ENCODE data around the gene HSPA13.
"Not testable (repeated sequence)": the region's sequence is repeated elsewhere in the genome, so short reads cannot be mapped to it uniquely, and the experiment has no call there.

HSPA13 gene, protein sequence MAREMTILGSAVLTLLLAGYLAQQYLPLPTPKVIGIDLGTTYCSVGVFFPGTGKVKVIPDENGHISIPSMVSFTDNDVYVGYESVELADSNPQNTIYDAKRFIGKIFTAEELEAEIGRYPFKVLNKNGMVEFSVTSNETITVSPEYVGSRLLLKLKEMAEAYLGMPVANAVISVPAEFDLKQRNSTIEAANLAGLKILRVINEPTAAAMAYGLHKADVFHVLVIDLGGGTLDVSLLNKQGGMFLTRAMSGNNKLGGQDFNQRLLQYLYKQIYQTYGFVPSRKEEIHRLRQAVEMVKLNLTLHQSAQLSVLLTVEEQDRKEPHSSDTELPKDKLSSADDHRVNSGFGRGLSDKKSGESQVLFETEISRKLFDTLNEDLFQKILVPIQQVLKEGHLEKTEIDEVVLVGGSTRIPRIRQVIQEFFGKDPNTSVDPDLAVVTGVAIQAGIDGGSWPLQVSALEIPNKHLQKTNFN

DNA sequence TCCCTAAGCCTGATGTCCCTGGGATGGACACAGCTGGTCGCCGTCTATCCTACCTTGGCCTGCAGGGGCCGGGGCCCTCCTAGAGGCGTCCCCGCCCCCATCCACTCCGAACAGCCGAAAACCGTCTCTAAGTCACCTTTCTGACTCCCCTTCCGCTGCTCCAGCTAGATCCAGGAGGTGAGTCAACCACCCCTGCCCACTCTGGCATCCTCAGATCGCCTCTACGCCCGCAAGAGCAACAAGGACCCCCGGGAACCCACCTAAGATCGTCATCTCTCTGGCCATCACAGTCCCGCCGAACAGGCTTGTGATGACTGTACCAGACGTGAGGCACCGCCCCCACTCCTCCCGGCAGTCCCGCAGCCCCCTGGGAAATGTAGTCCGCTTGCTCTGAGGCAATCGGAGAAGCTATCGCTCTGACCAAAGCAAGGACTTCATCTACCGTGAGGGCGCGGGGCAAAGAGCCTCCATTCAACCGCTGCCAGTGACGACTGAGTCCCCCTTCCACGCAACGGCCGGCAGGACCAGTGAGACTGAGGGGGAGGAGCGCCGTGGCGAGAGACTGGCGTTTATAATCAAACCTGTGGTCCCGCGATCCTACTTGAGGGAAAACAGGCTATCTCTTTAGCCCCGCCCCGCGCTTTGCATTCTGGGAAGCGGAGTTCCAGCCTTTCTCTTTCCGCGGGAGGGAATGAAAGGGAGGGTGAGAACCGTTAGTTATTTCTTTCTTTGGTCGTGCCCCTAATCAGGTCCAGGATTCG is at the start of gene HSPA13:
Gene HSPA13 (minus strand): TSS at position 312 of the 761 bp plus-strand sequence. CDS start 27 bp downstream, at position 285.
- DNase-seq: peak; percentile 99

GRCh38 chr21:14418920-14419319 is 36.0 kb upstream of the HSPA13 start:
- no peak for DNase-seq

- DNase-seq: no peak
Observed at GRCh38 chr21:14414932-14415508, 32.1 kb upstream of the HSPA13 start.

DNA sequence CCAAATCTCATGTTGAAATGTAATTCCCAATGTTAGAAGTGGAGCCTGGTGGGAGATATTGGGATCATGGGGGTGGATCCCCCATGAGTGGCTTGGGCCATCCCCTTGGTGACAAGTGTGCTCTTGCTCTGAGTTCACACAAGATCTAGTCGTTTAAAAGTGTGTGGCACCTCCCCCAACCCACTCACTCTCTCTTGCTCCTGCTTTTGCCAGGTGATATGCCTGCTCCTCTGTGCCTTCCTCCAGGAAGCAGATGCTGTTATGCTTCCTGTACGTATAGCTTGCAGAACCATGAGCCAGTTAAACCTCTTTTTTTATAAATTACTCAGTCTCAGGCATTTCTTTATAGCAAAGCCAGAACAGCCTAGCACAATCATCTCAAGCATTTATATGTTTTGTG is 23.0 kb upstream of the HSPA13 start:
- peak; percentile 46 for DNase-seq

- DNase-seq: no peak
Observed at GRCh38 chr21:14405225-14405624, 22.3 kb upstream of the HSPA13 start.

- DNase-seq: peak; percentile 5
Observed at GRCh38 chr21:14403681-14404318, 20.9 kb upstream of the HSPA13 start.

DNA sequence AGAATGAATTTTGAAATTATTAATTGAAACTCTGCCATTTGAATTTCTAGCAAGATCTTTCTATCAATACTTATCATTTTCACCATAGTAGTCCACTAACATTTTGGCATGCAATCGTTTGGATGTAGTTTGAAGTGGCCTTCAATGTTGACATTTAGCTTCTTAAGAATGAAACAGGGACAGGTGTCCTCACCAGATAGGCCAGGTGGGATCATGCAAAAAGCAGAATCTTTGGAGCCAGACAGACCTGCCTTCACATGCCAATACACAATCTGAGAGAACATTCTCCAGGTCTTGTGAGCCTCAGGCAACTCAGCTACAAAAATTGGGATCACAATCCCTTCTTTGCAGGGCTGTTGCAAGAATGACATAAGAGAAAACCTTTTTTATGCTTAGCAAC is 18.3 kb upstream of the HSPA13 start:
- DNase-seq: no peak

GRCh38 chr21:14388282-14388681 is 5.3 kb upstream of the HSPA13 start:
- DNase-seq: no peak

GRCh38 chr21:14384453-14384852 is 1.5 kb upstream of the HSPA13 start:
- no peak for DNase-seq

DNA sequence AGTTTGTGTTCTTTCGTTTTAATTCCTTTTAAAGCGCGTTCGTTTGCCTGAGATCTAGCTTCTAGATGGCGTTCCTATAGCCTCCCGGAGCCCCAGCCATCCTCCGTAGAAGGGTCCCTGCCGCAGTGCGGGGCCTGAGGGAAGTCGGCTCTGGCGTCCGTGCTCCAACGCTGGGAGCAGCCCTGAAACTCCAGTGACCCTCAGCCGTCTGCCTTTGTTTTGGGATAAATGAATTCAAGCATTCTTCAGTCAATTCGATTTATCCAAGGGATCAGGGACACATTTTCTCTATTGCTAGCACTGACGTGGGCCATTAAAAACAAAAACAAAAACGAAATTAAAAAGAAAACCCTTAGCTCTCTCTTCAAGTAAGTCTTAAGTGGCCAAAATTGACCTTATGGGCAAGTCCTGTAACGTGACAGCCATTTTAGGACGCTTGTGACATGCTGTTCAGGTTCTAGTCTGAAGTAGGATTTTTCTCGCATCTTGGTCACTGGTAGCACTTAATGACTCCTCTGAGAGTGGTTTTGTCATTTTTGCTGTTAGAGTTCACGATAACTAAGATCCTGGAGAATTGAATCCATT is 742 bp upstream of the HSPA13 start:
- DNase-seq: no peak

GRCh38 chr21:14382486-14382834 is 486 bp downstream of the HSPA13 start:
- no peak for DNase-seq

DNA sequence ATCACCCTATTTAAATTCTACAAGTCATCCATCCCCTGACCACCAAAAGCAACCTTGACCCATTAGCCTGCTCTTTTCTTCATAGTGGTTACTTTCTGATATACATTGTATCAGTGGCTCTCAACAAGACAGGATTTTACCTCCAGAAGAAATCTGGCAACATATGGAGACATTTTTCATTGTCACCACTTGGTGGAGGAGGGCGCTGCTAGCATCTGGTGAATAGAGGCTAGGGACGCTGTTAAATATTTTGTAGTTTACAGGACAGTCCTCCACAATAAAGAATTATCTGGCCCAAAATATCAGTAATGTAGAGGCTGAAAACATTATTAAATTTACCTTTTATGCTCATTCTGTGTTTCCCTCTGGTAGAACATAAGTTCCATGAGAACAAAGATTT is 6.1 kb downstream of the HSPA13 start:
- DNase-seq: no peak

DNA sequence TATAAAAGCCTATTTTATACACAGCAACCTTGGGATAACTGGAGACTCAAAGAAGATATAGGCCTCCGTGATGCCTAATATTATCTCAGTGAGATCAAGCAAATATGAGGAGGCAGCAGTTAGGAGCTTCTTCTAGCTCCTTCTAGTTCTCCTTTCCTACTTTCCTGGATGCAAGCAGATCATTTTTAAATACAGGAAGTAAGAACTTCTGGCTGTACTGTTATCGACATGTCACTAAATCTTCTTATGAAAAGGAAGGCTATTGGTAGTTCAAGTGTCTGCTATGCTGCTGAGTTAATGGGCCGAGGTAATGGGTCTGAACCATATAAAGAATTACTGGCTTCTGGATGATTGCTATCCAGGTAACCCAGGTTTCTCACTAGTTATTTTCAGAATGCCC is 15.9 kb downstream of the HSPA13 start:
- no peak for DNase-seq

DNA sequence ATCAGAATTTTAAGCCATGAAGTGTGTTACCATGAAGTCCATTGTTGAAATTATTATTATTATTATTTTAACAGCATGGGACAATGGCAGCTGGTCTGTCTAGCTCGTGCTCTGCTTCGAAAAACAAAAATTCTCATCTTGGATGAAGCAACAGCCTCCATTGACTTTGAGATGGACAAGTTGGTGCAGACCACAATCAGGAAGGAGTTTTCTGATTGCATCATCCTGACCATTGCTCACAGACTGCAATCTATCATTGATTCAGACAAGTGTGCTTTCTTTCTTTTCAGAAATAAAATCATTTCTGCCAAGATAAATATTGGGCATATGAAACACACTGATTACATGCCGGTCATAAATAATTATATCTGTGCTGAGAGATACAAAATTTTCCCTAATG is 21.0 kb downstream of the HSPA13 start:
- DNase-seq: no peak

- DNase-seq: no peak
Observed at GRCh38 chr21:14358775-14359174, 24.2 kb downstream of the HSPA13 start.

GRCh38 chr21:14356746-14357145 is 26.2 kb downstream of the HSPA13 start:
- no peak for DNase-seq

- DNase-seq: no peak
Observed at GRCh38 chr21:14354515-14354914, 28.4 kb downstream of the HSPA13 start.

- DNase-seq: no peak
Observed at GRCh38 chr21:14353726-14354125, 29.2 kb downstream of the HSPA13 start.

DNA sequence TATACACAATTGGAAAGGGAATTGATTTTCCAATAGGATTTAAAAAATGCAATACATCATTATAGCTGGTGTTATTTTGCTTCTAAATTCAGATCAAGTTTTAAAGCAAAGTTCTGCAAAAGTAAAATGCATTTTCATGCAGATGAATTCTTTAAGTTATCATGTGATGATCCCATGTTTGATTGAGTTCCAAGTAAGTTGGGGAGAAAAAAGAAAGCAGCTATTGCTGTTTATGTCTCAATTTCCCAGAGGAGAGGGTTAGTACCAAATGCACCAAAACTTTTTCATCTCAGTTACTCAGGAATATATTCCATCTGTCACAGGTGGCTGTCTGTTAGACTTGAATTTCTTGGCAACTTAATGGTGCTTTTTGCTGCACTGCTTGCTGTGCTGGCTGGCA is 29.7 kb downstream of the HSPA13 start:
- DNase-seq: no peak

GRCh38 chr21:14327346-14327745 is 55.6 kb downstream of the HSPA13 start:
- DNase-seq: not testable (repeated sequence)

GRCh38 chr21:14325595-14325994 is 57.4 kb downstream of the HSPA13 start:
- no peak for DNase-seq

Measured in GDM1 (cell line).